ENCODE data around the gene DEFB129. TPM values are rescaled to one million over a fixed set of nuclear protein-coding genes. Genes with fewer than 3 reads are reported as not detected.
A peak's percentile ranks its signal among the peaks of the same experiment; 100 is the strongest.

Gene DEFB129
- total RNA-seq, 1 donor from 2014 or later: not detected

- no peaks in the 10 kb centered on the region for H3K9me3 ChIP-seq (ENCODE audit: control insufficient read depth in 3 of 3, low read length in 3 of 3)
These were observed 44.0 kb downstream of the DEFB129 start for GRCh38 chr20:271069-271468.

GRCh38 chr20:271528-271927 lies 44.5 kb downstream of the DEFB129 start:
- Histone ChIP-seq H3K9ac (ENCODE audit: low read depth in 1 of 3, low read length in 3 of 3) (no peak overlapping the region), H3K27me3 (ENCODE audit: control insufficient read depth in 3 of 3, insufficient read depth in 3 of 3, low read length in 3 of 3) (no peaks in the 10 kb centered on the region), H3K9me3 (ENCODE audit: control insufficient read depth in 3 of 3, low read length in 3 of 3) (no peaks in the 10 kb centered on the region), H3K36me3 (ENCODE audit: control insufficient read depth in 3 of 3, insufficient read depth in 3 of 3, low read length in 3 of 3) (peaks cover 0 to 4% (median 2%) of the 10 kb centered on the region in 3 donors), H3K4me1 (ENCODE audit: control insufficient read depth in 3 of 3, insufficient read depth in 3 of 3, low read length in 3 of 3) (peaks cover 4 to 7% (median 7%) of the 10 kb centered on the region in 3 donors), H3K4me3 (ENCODE audit: low read length in 3 of 3) (no peak overlapping the region), H3K27ac (ENCODE audit: low read depth, low read length) (no peak overlapping the region)

More at GRCh38 chr20:271069-271468, 44.0 kb downstream of the DEFB129 start:
- no peak overlapping the region for H3K4me3 ChIP-seq (ENCODE audit: low read length in 3 of 3)
- peaks cover 0 to 4% (median 0%) of the 10 kb centered on the region in 3 donors for H3K36me3 ChIP-seq (ENCODE audit: control insufficient read depth in 3 of 3, insufficient read depth in 3 of 3, low read length in 3 of 3)
- H3K4me1 ChIP-seq (ENCODE audit: control insufficient read depth in 3 of 3, insufficient read depth in 3 of 3, low read length in 3 of 3): peaks cover 4 to 9% (median 8%) of the 10 kb centered on the region in 3 donors
- no peak overlapping the region for H3K27ac ChIP-seq (ENCODE audit: low read depth, low read length)
- H3K9ac ChIP-seq (ENCODE audit: low read depth in 1 of 3, low read length in 3 of 3): no peak overlapping the region
- H3K27me3 ChIP-seq (ENCODE audit: control insufficient read depth in 3 of 3, insufficient read depth in 3 of 3, low read length in 3 of 3): no peaks in the 10 kb centered on the region

GRCh38 chr20:272718-273117 lies 45.7 kb downstream of the DEFB129 start:
- Histone ChIP-seq H3K9ac (ENCODE audit: low read depth in 1 of 3, low read length in 3 of 3) (no peak overlapping the region), H3K27me3 (ENCODE audit: control insufficient read depth in 3 of 3, insufficient read depth in 3 of 3, low read length in 3 of 3) (no peaks in the 10 kb centered on the region), H3K36me3 (ENCODE audit: control insufficient read depth in 3 of 3, insufficient read depth in 3 of 3, low read length in 3 of 3) (peaks cover 0 to 11% (median 8%) of the 10 kb centered on the region in 3 donors), H3K9me3 (ENCODE audit: control insufficient read depth in 3 of 3, low read length in 3 of 3) (no peaks in the 10 kb centered on the region), H3K4me1 (ENCODE audit: control insufficient read depth in 3 of 3, insufficient read depth in 3 of 3, low read length in 3 of 3) (no peaks in the 10 kb centered on the region), H3K4me3 (ENCODE audit: low read length in 3 of 3) (no peak overlapping the region), H3K27ac (ENCODE audit: low read depth, low read length) (no peak overlapping the region)

DNA sequence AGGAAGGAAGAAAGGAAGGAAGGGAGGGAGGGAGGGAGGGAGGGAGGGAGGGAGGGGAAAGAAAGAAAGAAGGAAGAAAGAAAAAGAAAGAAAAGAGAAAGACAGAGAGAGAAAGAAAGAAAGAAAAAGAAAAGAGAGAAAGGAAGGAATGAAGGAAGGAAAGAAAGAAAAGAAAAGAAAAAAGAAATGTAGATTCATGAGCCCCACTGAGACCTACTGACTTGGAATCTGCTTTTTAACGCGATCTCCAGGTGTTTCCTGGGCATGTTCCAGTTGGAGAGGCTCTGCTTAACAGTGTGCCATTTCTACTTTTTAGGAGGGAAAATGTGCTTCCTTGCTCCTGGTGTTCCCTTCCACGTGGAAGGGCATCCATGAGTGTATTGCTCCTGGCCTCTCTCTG lies 46.8 kb downstream of the DEFB129 start:
- Histone ChIP-seq H3K27me3 (ENCODE audit: control insufficient read depth in 3 of 3, insufficient read depth in 3 of 3, low read length in 3 of 3) (no peaks in the 10 kb centered on the region), H3K27ac (ENCODE audit: low read depth, low read length) (no peak overlapping the region), H3K36me3 (ENCODE audit: control insufficient read depth in 3 of 3, insufficient read depth in 3 of 3, low read length in 3 of 3) (peaks cover 3 to 12% (median 8%) of the 10 kb centered on the region in 3 donors), H3K4me3 (ENCODE audit: low read length in 3 of 3) (no peak overlapping the region), H3K9me3 (ENCODE audit: control insufficient read depth in 3 of 3, low read length in 3 of 3) (no peaks in the 10 kb centered on the region), H3K4me1 (ENCODE audit: control insufficient read depth in 3 of 3, insufficient read depth in 3 of 3, low read length in 3 of 3) (no peaks in the 10 kb centered on the region), H3K9ac (ENCODE audit: low read depth in 1 of 3, low read length in 3 of 3) (no peak overlapping the region)

- H3K9ac ChIP-seq (ENCODE audit: low read depth in 1 of 3, low read length in 3 of 3): no peak overlapping the region
- no peak overlapping the region for H3K4me3 ChIP-seq (ENCODE audit: low read length in 3 of 3)
- H3K36me3 ChIP-seq (ENCODE audit: control insufficient read depth in 3 of 3, insufficient read depth in 3 of 3, low read length in 3 of 3): peaks cover 3 to 12% (median 8%) of the 10 kb centered on the region in 3 donors
- H3K27me3 ChIP-seq (ENCODE audit: control insufficient read depth in 3 of 3, insufficient read depth in 3 of 3, low read length in 3 of 3): no peaks in the 10 kb centered on the region
- no peaks in the 10 kb centered on the region for H3K9me3 ChIP-seq (ENCODE audit: control insufficient read depth in 3 of 3, low read length in 3 of 3)
- H3K4me1 ChIP-seq (ENCODE audit: control insufficient read depth in 3 of 3, insufficient read depth in 3 of 3, low read length in 3 of 3): no peaks in the 10 kb centered on the region
- H3K27ac ChIP-seq (ENCODE audit: low read depth, low read length): no peak overlapping the region
These were observed 48.7 kb downstream of the DEFB129 start for GRCh38 chr20:275791-276190.

DNA sequence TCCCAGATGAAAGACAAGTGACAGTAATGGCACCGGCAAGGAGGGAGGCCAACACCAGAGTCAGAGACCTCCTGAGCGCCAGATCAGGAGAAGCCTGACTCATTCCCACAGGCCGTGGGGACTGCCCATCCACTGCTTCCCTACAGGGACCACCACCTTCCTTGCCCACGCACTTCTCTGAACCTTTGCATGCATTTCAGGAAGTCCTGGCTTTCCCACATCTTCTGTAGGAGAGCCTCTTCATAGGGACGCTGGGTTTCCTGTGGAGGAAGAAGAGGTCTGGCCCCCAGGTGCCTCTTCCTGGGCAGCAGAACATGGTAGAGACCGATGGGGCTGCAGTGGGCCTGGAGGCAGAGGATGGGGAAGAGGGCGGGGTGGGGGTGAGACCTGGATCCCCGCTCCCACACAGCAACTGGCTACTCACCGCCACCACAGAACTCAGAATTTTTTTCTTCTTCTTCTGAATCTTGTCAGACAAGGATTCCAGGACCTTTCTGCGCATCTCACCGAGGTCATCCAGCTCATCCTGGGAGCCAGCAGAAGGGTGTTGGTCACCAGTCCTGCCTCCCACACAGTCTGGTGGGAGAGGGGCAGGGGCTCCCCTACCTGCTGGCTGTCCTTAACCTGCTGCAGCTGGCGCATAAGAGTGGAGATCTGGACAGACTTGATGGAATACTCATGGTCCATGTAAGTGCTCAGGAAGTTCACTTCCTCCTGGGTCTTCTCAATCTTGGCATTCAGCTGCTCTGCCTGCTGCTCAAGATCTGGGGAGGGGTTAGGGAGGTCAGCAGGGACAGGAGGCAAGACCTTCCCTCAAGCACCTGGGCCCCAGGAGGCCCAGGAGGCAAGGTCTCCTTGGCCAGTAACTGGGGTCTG lies 49.8 kb downstream of the DEFB129 start:
- Histone ChIP-seq H3K4me1 (ENCODE audit: control insufficient read depth in 3 of 3, insufficient read depth in 3 of 3, low read length in 3 of 3) (no peaks in the 10 kb centered on the region), H3K9me3 (ENCODE audit: control insufficient read depth in 3 of 3, low read length in 3 of 3) (no peaks in the 10 kb centered on the region), H3K4me3 (ENCODE audit: low read length in 3 of 3) (no peak overlapping the region), H3K27ac (ENCODE audit: low read depth, low read length) (no peak overlapping the region), H3K9ac (ENCODE audit: low read depth in 1 of 3, low read length in 3 of 3) (no peak overlapping the region), H3K27me3 (ENCODE audit: control insufficient read depth in 3 of 3, insufficient read depth in 3 of 3, low read length in 3 of 3) (no peaks in the 10 kb centered on the region), H3K36me3 (ENCODE audit: control insufficient read depth in 3 of 3, insufficient read depth in 3 of 3, low read length in 3 of 3) (peaks cover 3 to 12% (median 8%) of the 10 kb centered on the region in 3 donors)

DNA sequence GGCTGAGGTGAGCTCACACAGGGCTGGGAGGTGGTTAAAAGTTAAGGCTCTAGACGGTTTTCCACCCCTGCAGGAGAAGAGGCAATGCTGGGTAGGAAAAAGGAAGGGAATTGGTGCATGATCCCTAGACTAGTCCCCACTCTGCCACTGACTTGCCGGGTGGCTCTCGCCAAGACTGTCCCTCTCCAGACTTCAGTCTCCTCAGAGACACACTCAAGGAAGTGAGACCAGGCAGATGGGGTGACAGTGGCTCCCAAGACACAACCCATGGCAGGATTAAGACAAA lies 50.4 kb downstream of the DEFB129 start:
- Histone ChIP-seq H3K9me3 (ENCODE audit: control insufficient read depth in 3 of 3, low read length in 3 of 3) (no peaks in the 10 kb centered on the region), H3K4me1 (ENCODE audit: control insufficient read depth in 3 of 3, insufficient read depth in 3 of 3, low read length in 3 of 3) (no peaks in the 10 kb centered on the region), H3K27me3 (ENCODE audit: control insufficient read depth in 3 of 3, insufficient read depth in 3 of 3, low read length in 3 of 3) (no peaks in the 10 kb centered on the region), H3K27ac (ENCODE audit: low read depth, low read length) (no peak overlapping the region), H3K9ac (ENCODE audit: low read depth in 1 of 3, low read length in 3 of 3) (no peak overlapping the region), H3K4me3 (ENCODE audit: low read length in 3 of 3) (no peak overlapping the region), H3K36me3 (ENCODE audit: control insufficient read depth in 3 of 3, insufficient read depth in 3 of 3, low read length in 3 of 3) (peaks cover 3 to 12% (median 8%) of the 10 kb centered on the region in 3 donors)

DNA sequence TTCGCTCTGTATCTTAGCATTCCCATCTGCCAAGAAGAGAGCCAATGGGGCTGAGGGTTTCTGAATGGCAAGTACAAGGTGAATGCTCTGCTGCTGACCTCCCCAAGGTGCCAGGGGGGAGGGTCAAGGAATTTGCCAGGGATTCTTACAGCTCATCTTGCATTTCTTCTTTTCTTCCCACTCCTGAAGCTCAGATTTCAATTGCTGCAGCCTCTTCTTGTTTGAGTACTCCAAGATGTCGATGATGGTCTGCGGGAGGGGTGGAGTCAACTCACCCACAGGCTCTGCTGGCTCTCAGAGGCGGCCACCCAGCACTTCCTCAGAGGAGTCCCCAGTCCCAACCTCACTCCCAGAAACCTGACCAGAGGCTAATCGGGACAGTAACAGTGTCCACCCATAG lies 51.1 kb downstream of the DEFB129 start:
- H3K4me3 ChIP-seq (ENCODE audit: low read length in 3 of 3): no peak overlapping the region
- peaks cover 3 to 12% (median 8%) of the 10 kb centered on the region in 3 donors for H3K36me3 ChIP-seq (ENCODE audit: control insufficient read depth in 3 of 3, insufficient read depth in 3 of 3, low read length in 3 of 3)

DNA sequence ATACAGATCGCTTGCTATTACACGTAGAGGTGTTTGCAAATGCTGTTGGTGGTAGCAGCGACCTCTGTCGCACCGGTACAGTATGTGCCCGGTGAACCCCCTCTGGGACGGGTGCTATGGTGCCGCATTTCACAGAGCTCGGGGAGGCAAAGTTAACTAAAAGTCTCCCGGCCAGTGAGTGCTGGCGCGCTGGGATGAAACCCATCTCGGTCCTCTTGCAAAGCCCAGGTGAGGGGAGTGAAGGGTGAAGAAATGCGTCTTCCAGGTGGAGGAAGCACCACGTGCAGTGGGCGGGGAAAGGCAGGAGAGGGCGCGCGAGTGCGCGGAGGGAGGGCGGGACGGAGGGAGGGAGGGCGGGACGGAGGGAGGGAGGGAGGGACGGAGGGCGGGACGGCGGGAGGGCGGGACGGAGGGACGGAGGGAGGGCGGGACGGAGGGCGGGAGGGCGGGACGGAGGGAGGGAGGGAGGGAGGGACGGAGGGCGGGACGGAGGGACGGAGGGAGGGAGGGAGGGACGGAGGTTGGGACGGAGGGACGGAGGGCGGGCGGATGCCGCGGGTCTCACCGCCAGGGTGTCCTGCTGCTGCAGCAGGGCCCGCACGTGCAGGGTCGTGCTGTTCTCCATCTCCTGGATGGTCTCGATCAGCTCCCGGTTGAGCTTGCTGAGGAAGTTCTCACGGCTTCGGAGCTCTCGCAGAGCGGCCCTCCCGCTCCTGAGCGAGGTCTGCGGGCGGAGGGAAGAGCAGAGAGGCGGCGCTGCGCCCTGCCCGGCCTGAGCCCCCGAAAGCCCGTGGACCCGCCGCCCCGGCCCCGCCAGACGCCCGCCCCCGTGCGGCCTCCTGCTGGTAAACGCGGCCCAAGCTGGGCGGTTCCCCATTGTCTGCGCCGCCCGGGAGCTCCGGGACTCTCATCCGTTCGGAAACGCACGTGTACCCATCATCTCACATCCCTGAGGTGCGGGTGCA lies 51.8 kb downstream of the DEFB129 start:
- Histone ChIP-seq H3K4me3 (ENCODE audit: low read length in 3 of 3) (peak overlapping the region in 1 of 3 donors; percentile 49), H3K9me3 (ENCODE audit: control insufficient read depth in 3 of 3, low read length in 3 of 3) (no peaks in the 10 kb centered on the region), H3K9ac (ENCODE audit: low read depth in 1 of 3, low read length in 3 of 3) (peak overlapping the region in 1 of 3 donors; percentile 3), H3K36me3 (ENCODE audit: control insufficient read depth in 3 of 3, insufficient read depth in 3 of 3, low read length in 3 of 3) (peaks cover 3 to 12% (median 8%) of the 10 kb centered on the region in 3 donors), H3K27me3 (ENCODE audit: control insufficient read depth in 3 of 3, insufficient read depth in 3 of 3, low read length in 3 of 3) (no peaks in the 10 kb centered on the region), H3K27ac (ENCODE audit: low read depth, low read length) (no peak overlapping the region), H3K4me1 (ENCODE audit: control insufficient read depth in 3 of 3, insufficient read depth in 3 of 3, low read length in 3 of 3) (no peaks in the 10 kb centered on the region)

More for the DNA sequence above, 51.1 kb downstream of the DEFB129 start:
- no peaks in the 10 kb centered on the region for H3K9me3 ChIP-seq (ENCODE audit: control insufficient read depth in 3 of 3, low read length in 3 of 3)
- no peak overlapping the region for H3K27ac ChIP-seq (ENCODE audit: low read depth, low read length)
- no peaks in the 10 kb centered on the region for H3K4me1 ChIP-seq (ENCODE audit: control insufficient read depth in 3 of 3, insufficient read depth in 3 of 3, low read length in 3 of 3)
- no peaks in the 10 kb centered on the region for H3K27me3 ChIP-seq (ENCODE audit: control insufficient read depth in 3 of 3, insufficient read depth in 3 of 3, low read length in 3 of 3)
- peak overlapping the region in 1 of 3 donors; percentile 3 for H3K9ac ChIP-seq (ENCODE audit: low read depth in 1 of 3, low read length in 3 of 3)
